ENCODE data around the gene KHDC1L.

GRCh38 chr6:73248192-73248903, 23.1 kb upstream of the KHDC1L start:
- TF ChIP-seq, protein P1, sequence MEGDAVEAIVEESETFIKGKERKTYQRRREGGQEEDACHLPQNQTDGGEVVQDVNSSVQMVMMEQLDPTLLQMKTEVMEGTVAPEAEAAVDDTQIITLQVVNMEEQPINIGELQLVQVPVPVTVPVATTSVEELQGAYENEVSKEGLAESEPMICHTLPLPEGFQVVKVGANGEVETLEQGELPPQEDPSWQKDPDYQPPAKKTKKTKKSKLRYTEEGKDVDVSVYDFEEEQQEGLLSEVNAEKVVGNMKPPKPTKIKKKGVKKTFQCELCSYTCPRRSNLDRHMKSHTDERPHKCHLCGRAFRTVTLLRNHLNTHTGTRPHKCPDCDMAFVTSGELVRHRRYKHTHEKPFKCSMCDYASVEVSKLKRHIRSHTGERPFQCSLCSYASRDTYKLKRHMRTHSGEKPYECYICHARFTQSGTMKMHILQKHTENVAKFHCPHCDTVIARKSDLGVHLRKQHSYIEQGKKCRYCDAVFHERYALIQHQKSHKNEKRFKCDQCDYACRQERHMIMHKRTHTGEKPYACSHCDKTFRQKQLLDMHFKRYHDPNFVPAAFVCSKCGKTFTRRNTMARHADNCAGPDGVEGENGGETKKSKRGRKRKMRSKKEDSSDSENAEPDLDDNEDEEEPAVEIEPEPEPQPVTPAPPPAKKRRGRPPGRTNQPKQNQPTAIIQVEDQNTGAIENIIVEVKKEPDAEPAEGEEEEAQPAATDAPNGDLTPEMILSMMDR (IDR thresholded peaks at IDR 0.05), result no peak
- TF ChIP-seq POLR2A (IDR thresholded peaks at IDR 0.05) (no peak), POLR2AphosphoS5 (IDR thresholded peaks at IDR 0.05) (no peak)
